Measurements from ENCODE around the gene UQCRC1.

Gene UQCRC1

GRCh38 chr3:48576647-48577046 is 32.8 kb downstream of the UQCRC1 start:
- Mint-ChIP-seq H3K27ac (no peak overlapping the region), H3K9me3 (no peaks in the 10 kb centered on the region), H3K27me3 (peaks cover 22% of the 10 kb centered on the region), H3K4me1 (no peaks in the 10 kb centered on the region), H3K4me3 (no peak overlapping the region), H3K36me3 (no peaks in the 10 kb centered on the region)
- ATAC-seq: no peak

DNA sequence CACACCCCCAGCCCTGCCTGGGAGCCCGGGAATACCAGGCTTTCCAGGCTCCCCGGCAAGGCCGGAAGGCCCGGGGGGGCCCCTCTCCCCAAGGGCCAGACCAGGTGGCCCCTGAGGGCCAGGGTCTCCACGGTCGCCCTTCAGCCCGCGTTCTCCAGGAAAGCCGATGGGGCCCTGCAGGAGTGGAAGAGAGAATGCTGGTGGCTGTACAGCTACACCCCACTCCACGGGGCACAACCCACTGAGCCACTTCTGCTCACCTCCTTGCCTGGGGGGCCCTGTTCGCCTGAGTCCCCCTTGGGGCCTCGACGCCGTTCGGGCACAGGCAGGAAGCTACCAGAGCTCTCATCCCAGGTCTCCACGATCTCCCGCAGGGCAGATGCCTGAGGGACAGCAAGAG is 34.1 kb downstream of the UQCRC1 start:
- ATAC-seq: no peak
- H3K9me3 Mint-ChIP-seq: no peaks in the 10 kb centered on the region

DNA sequence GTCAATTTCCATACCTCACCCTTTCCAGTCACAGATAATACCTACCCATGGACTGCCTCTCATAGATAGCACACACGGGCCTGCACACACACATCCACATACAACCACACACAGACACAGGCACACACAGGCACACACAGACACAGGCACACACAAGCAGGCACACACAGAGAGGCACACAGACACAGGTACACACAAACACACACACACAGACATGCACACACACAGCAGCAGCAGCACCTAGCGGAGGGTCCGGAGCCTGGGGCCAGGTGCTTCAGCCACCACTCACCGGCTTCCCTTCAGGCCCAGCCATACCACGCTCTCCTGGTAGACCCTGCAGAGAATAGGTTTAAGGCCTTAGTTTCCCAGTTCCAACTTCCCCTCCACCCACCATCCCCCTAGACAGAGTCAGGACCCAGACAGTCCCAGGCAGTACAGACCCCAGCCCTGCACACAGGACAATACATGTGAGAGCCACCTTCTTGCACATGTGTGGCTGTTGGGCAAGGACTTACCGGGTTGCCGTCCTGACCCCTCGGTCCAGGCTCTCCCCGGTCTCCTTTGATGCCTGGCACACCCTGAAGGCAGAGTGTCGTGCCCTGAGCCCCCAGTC is 35.4 kb downstream of the UQCRC1 start:
- Mint-ChIP-seq H3K4me3 (no peak overlapping the region), H3K4me1 (no peaks in the 10 kb centered on the region), H3K27me3 (peaks cover 10% of the 10 kb centered on the region), H3K9me3 (no peaks in the 10 kb centered on the region), H3K27ac (no peak overlapping the region), H3K36me3 (no peaks in the 10 kb centered on the region)
- no peak for ATAC-seq

More for the DNA sequence above, 34.1 kb downstream of the UQCRC1 start:
- H3K36me3 Mint-ChIP-seq: no peaks in the 10 kb centered on the region
- peaks cover 11% of the 10 kb centered on the region for H3K27me3 Mint-ChIP-seq
- no peak overlapping the region for H3K4me3 Mint-ChIP-seq
- no peaks in the 10 kb centered on the region for H3K4me1 Mint-ChIP-seq
- no peak overlapping the region for H3K27ac Mint-ChIP-seq

GRCh38 chr3:48572517-48572916 is 36.9 kb downstream of the UQCRC1 start:
- peaks cover 10% of the 10 kb centered on the region for H3K27me3 Mint-ChIP-seq
- H3K4me3 Mint-ChIP-seq: no peak overlapping the region
- no peaks in the 10 kb centered on the region for H3K36me3 Mint-ChIP-seq
- no peak for ATAC-seq
- no peak overlapping the region for H3K27ac Mint-ChIP-seq
- H3K4me1 Mint-ChIP-seq: no peaks in the 10 kb centered on the region
- H3K9me3 Mint-ChIP-seq: no peaks in the 10 kb centered on the region

DNA sequence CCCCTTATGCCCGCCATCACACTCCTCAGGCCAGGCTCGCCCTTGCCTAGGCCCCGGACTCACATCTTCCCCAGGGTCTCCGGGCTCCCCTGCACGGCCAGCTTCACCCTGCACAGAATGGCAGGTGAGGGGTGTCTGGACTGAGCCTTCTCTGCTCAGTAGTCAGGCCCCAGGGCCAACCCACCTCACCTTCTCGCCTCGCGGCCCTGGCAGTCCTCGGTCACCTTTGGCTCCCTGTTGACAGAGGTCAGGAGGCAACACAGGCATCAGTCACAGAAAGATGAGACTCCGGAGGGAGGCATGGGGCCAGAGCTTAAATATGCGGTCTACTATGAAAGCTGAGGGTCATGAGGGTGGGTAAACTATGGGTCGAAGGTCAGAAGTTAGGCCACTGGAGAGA is 37.5 kb downstream of the UQCRC1 start:
- no peak for ATAC-seq
- Mint-ChIP-seq H3K27ac (no peak overlapping the region), H3K36me3 (no peaks in the 10 kb centered on the region), H3K9me3 (no peaks in the 10 kb centered on the region), H3K27me3 (peaks cover 10% of the 10 kb centered on the region), H3K4me3 (no peak overlapping the region), H3K4me1 (peaks cover 2% of the 10 kb centered on the region)

DNA sequence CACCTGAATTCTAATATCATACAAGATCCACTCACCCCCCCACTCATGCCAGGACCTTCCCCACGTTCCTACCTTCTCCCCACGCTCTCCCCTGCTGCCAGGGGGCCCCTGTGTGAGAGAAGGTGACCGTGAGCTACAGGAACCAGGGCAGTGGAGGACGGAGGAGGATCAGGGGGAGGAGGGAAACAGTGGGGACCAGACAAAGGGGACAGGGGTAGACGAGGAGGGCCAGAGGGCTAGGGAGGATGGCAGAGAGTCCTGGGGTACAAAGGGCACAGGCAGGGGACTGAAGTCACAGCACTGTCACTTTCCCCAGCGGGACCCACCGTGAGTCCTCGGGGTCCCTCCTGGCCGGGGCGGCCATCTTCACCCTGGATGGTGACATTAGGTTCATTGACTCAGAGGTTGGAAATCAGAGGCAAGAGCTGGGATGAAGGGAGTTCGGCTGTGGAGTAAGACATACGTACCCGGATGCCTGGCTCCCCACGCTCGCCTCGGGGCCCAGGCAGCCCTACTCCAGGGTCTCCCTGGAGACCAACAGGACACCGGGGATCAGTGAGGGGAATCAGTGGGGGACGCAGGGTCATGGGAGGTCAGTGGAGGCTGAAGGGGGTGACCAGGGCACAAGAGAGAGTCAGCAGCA is 39.5 kb downstream of the UQCRC1 start:
- Mint-ChIP-seq H3K27ac (no peak overlapping the region), H3K4me3 (no peak overlapping the region), H3K36me3 (no peaks in the 10 kb centered on the region), H3K9me3 (no peaks in the 10 kb centered on the region), H3K4me1 (peaks cover 17% of the 10 kb centered on the region), H3K27me3 (peaks cover 10% of the 10 kb centered on the region)
- no peak for ATAC-seq

GRCh38 chr3:48569400-48569799 is 40.0 kb downstream of the UQCRC1 start:
- no peak overlapping the region for H3K4me3 Mint-ChIP-seq
- no peak for ATAC-seq
- peaks cover 17% of the 10 kb centered on the region for H3K4me1 Mint-ChIP-seq
- H3K36me3 Mint-ChIP-seq: no peaks in the 10 kb centered on the region
- no peak overlapping the region for H3K27ac Mint-ChIP-seq
- no peaks in the 10 kb centered on the region for H3K9me3 Mint-ChIP-seq
- H3K27me3 Mint-ChIP-seq: peaks cover 10% of the 10 kb centered on the region

DNA sequence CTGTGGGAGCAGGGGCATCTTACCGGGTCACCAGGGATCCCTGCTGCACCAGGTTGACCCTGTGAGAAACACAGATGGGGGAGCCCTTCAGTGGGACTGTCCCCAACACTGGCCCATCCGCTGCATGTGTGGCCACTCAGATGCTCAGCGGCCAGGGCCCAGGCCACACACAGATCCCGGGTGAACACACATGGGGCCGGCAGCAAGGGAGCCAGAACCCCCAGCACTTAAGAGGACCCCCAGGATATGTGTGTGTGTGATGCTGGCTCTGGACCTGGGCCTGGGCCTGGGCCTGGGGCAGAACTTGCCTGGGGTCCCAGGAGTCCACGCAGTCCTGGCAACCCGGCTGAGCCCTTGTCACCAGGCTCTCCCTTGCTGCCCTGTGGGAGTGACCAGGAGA is 41.0 kb downstream of the UQCRC1 start:
- Mint-ChIP-seq H3K9me3 (no peaks in the 10 kb centered on the region), H3K4me3 (no peak overlapping the region), H3K4me1 (peaks cover 17% of the 10 kb centered on the region)

DNA sequence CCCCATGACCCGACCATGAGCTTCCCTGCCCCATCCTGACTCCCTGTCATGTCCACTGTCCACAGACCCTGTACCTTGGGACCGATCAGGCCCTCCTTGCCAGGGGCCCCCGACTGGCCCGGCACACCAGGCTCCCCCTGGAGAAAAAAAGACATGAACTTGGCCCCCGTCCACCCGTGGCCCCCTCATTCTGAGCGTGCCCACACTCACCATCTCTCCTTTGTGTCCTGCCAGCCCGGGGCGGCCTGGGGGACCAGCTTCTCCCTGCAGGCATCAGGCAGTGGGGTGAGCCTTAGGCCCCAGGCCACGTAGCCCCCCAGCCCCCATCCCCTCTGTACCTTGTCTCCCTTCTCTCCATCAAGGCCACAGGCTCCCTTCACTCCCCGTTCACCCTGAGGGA is 41.9 kb downstream of the UQCRC1 start:
- Mint-ChIP-seq H3K4me1 (peaks cover 17% of the 10 kb centered on the region), H3K27ac (no peak overlapping the region), H3K4me3 (no peak overlapping the region), H3K36me3 (no peaks in the 10 kb centered on the region), H3K9me3 (no peaks in the 10 kb centered on the region), H3K27me3 (peaks cover 10% of the 10 kb centered on the region)
- ATAC-seq: no peak

More for the DNA sequence above, 41.0 kb downstream of the UQCRC1 start:
- H3K27me3 Mint-ChIP-seq: peaks cover 10% of the 10 kb centered on the region
- no peak overlapping the region for H3K27ac Mint-ChIP-seq
- no peak for ATAC-seq
- no peaks in the 10 kb centered on the region for H3K36me3 Mint-ChIP-seq

GRCh38 chr3:48567090-48567489 is 42.4 kb downstream of the UQCRC1 start:
- Mint-ChIP-seq H3K9me3 (no peaks in the 10 kb centered on the region), H3K27ac (peak overlapping the region; percentile 6), H3K36me3 (no peaks in the 10 kb centered on the region), H3K27me3 (peaks cover 10% of the 10 kb centered on the region), H3K4me1 (peaks cover 17% of the 10 kb centered on the region), H3K4me3 (no peak overlapping the region)
- ATAC-seq: no peak

GRCh38 chr3:48566401-48566760 is 43.1 kb downstream of the UQCRC1 start:
- peak overlapping the region; percentile 6 for H3K27ac Mint-ChIP-seq
- no peak overlapping the region for H3K4me3 Mint-ChIP-seq
- H3K27me3 Mint-ChIP-seq: peaks cover 10% of the 10 kb centered on the region
- no peaks in the 10 kb centered on the region for H3K9me3 Mint-ChIP-seq
- no peaks in the 10 kb centered on the region for H3K36me3 Mint-ChIP-seq
- ATAC-seq: peak; percentile 14
- peaks cover 17% of the 10 kb centered on the region for H3K4me1 Mint-ChIP-seq

DNA sequence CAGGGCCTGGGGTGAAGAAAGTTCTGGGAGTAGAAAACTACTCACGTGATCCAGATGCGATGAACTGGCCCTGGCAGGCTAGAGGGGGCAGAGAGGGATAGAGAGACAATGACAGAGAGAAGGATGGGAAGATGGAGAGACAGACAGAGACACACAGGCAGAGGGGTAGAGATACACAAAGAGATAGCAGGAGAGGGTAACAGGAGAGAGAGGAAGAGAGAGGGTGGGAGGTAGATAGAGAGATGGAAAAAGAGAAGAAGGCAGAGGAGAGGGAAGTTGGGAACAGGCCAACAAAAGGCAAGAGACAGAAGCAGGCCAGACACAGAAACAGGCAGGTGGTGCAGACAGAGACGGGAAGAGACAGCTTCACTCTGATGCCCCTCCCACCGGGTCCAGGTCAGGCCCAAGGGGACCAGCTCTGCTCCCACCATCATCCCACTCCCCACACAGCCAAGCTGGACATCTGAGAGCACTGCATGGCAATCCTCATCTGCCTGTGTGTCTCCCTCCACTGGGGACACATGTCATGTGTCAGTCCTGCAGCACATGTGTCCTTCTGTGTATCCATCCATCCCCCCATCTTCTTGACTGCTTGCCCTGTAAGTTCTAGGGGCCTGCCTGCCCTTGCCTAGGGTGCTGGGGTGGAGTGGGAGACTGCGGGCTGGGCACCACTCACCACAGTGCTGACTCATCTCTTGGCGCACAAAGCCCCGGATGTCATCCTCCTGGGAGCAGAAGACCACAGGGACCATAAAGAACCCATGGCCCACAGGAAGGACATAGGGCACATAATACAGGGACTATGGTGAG is 43.6 kb downstream of the UQCRC1 start:
- peaks cover 10% of the 10 kb centered on the region for H3K27me3 Mint-ChIP-seq
- H3K9me3 Mint-ChIP-seq: no peaks in the 10 kb centered on the region
- peaks cover 23% of the 10 kb centered on the region for H3K4me1 Mint-ChIP-seq
- peak overlapping the region; percentile 7 for H3K27ac Mint-ChIP-seq
- H3K36me3 Mint-ChIP-seq: no peaks in the 10 kb centered on the region
- H3K4me3 Mint-ChIP-seq: no peak overlapping the region
- peak; percentile 18 for ATAC-seq

DNA sequence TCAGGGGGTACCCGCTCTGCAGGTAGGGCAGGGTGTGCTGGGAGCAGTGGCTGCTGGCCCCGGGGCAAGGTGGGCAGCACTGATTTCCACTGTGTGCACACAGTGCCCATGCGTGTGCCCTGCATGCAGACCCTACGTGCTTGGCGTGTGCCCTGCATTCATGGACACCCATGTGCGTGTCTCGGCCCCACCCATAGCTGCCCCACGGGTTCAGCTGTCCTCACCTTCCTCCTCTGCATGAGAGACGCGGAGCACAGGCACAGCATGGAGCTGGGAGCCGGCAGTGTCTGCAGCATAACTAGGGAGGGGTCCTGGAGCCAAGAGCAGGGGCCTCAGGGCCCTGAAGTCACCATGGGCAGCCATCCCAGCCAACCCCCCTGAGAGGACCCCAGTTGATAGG is 44.3 kb downstream of the UQCRC1 start:
- Mint-ChIP-seq H3K36me3 (no peaks in the 10 kb centered on the region), H3K27me3 (peaks cover 10% of the 10 kb centered on the region), H3K27ac (peak overlapping the region; percentile 7), H3K4me1 (peaks cover 29% of the 10 kb centered on the region), H3K4me3 (no peak overlapping the region), H3K9me3 (no peaks in the 10 kb centered on the region)
- no peak for ATAC-seq

DNA sequence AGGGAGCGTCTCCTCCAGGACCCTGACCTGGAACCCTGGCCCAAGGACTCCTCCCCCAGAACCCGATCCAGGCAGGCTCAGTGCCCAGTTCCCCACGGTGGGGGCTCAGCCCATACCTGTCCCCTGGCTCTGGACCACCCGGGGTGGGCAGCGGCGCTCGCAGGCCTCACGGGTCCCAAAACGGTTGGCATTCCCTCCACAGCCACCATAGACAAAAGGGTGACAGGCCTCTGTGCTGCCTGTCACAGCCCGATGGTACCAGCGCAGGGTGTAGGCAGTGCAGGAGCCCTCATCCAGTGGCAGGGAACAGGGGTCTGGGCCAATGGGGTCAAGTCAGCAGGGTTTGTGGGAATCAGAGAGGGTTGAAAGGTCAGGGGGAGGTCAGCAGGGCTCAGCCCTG is 44.8 kb downstream of the UQCRC1 start:
- no peak overlapping the region for H3K4me3 Mint-ChIP-seq
- H3K27me3 Mint-ChIP-seq: peaks cover 4% of the 10 kb centered on the region
- no peak overlapping the region for H3K27ac Mint-ChIP-seq
- peaks cover 34% of the 10 kb centered on the region for H3K4me1 Mint-ChIP-seq
- no peaks in the 10 kb centered on the region for H3K36me3 Mint-ChIP-seq
- ATAC-seq: no peak
- no peaks in the 10 kb centered on the region for H3K9me3 Mint-ChIP-seq

DNA sequence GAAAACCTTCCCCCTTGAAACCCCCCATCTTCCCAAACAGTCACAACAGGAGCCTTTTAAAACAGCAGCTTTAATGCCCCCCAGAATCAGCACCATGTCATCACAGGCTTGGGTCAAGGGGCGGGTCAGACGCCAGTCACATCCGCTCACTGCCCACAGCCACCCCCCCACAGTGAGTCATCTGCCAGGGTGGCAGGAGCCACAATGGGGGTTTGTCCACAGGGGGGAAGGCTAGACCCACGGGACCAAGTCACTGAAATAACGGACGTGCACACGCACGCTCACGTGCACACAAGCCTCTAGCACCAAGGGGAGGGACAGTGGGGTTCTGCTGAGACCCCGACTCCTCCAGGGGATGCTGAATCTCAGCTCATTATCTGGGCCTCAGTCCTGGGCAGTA is 45.4 kb downstream of the UQCRC1 start:
- H3K4me3 Mint-ChIP-seq: no peak overlapping the region
- H3K4me1 Mint-ChIP-seq: peaks cover 37% of the 10 kb centered on the region
- no peaks in the 10 kb centered on the region for H3K27me3 Mint-ChIP-seq
- H3K36me3 Mint-ChIP-seq: no peaks in the 10 kb centered on the region
- no peaks in the 10 kb centered on the region for H3K9me3 Mint-ChIP-seq
- no peak overlapping the region for H3K27ac Mint-ChIP-seq
- ATAC-seq: no peak
